H54 (cell line): ENCODE measurements around the gene AP1G2.

Experiments
- DNase-seq: peaks from one replicate; pipeline ENCODE4 v3.0.0; 2011; ENCODE audit warnings: low spot score, mixed read lengths; ENCODE audit not compliant: insufficient read length
- FAIRE-seq: peaks from 3 replicates; lab custom pipeline; 2011; peaks lifted over from hg19 to GRCh38; lab: Jason Lieb, UNC
- POLR2A ChIP-seq: IDR thresholded peaks from 2 replicates; pipeline ENCODE4 v1.6.1; 2011; ENCODE audit warnings: low read depth, mild to moderate bottlenecking, low read length

Gene AP1G2

GRCh38 chr14:23561873-23562821 is 5.4 kb downstream of the AP1G2 start:
- no peak for TF ChIP-seq POLR2A
- FAIRE-seq (no peak), DNase-seq (no peak)

GRCh38 chr14:23561259-23561658 is 6.3 kb downstream of the AP1G2 start:
- no peak for DNase-seq
- TF ChIP-seq POLR2A, result no peak
- FAIRE-seq, result no peak

- TF ChIP-seq POLR2A, result no peak
- no peak for DNase-seq
- FAIRE-seq, result no peak
Observed at GRCh38 chr14:23559926-23560520, 7.6 kb downstream of the AP1G2 start.

- TF ChIP-seq POLR2A, result no peak
- FAIRE-seq, result no peak
- no peak for DNase-seq
Observed at GRCh38 chr14:23559010-23559925, 8.3 kb downstream of the AP1G2 start.

GRCh38 chr14:23558346-23559009 is 9.1 kb downstream of the AP1G2 start:
- DNase-seq (no peak), FAIRE-seq (no peak)
- no peak for TF ChIP-seq POLR2A

GRCh38 chr14:23557946-23558345 is 9.6 kb downstream of the AP1G2 start:
- DNase-seq (no peak), FAIRE-seq (no peak)
- TF ChIP-seq POLR2A, result no peak

- no peak for FAIRE-seq
- no peak for TF ChIP-seq POLR2A
- no peak for DNase-seq
Observed at GRCh38 chr14:23557521-23557920, 10.1 kb downstream of the AP1G2 start.

GRCh38 chr14:23556700-23557440 is 10.7 kb downstream of the AP1G2 start:
- no peak for DNase-seq

GRCh38 chr14:23555882-23556699 is 11.5 kb downstream of the AP1G2 start, which contains the start of gene THTPA:
THTPA (plus strand) TSS chr14:23556271; CDS start chr14:23556758, 487 bp downstream.
- FAIRE-seq, result peak; percentile 11
- peak; percentile 84 for DNase-seq
- peak; percentile 57 for TF ChIP-seq POLR2A

More at GRCh38 chr14:23556700-23557440, 10.7 kb downstream of the AP1G2 start:
- no peak for TF ChIP-seq POLR2A
- FAIRE-seq, result no peak

- no peak for FAIRE-seq
- DNase-seq, result no peak
- TF ChIP-seq POLR2A, result no peak
Observed at GRCh38 chr14:23555533-23555881, 12.1 kb downstream of the AP1G2 start.

GRCh38 chr14:23551266-23552028 is 16.1 kb downstream of the AP1G2 start, which contains the start of gene ZFHX2:
ZFHX2 (minus strand) TSS chr14:23551765; CDS start chr14:23535325, 16,440 bp downstream.
- TF ChIP-seq POLR2A, result no peak
- FAIRE-seq (no peak), DNase-seq (peak; percentile 78)
